Hypothalamus (tissue), 51 donors: ENCODE data around the gene HDDC3.
A peak's percentile ranks its signal among the peaks of the same experiment; 100 is the strongest.
"Not testable (repeated sequence)": the region's sequence is repeated elsewhere in the genome, so short reads cannot be mapped to it uniquely, and the experiment has no call there.

Source experiments
- DNase-seq, 51 donors: peaks; one replicate each; lab custom pipeline; 2025; lab: John Stamatoyannopoulos, UW

Gene HDDC3

DNA sequence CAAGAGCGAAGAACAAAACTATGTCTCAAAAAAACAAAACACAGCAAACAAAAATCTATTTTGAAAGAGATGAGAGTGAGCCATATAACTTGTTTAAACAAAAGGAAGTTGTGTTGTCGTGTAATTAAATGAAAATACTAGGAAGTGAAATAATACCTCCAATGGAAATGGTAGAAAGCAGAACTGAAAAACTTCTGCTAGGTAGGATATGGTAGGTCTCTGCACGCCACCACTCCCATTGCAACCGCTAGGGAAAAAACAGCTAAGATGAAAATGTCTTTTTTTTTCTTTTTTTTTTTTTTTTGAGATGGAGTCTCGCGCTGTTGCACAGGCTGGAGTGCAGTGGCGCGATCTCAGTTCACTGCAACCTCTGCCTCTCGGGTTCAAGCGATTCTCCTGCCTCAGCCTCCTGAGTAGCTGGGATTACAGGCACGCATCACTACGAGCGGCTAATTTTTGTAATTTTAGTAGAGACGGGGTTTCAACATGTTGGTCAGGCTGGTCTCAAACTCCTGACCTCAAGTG, 35.2 kb downstream of the HDDC3 start:
- DNase-seq: not testable (repeated sequence)

DNA sequence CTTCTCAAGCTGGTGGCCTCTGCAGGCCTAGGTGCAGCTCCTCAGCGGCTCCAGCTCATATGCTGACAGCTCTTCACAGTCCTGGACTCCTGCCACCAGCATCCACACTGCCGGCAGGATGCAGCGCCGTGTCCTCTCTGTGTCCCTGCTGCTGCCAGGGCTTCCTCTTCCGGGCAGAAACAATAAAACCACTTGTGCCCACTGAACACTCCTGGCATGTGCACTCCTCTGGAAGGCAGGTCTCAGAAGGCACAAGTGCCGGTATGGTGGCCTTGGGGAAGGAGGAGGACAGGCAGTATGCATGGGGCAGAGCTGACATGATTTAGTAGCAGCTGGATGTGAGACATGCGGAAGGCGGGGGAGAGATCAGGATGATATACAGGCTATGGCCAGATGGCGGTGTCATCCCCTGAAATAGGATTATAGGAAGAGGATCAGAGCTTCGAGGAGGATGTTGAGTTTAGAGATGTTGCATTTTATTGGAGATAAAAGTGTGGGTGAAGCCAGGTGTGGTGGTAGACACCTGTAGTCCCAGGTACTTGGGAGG, 36.7 kb downstream of the HDDC3 start:
- DNase-seq: peak in 39 of 51 donors; percentile 13 to 81 (median 57)

DNA sequence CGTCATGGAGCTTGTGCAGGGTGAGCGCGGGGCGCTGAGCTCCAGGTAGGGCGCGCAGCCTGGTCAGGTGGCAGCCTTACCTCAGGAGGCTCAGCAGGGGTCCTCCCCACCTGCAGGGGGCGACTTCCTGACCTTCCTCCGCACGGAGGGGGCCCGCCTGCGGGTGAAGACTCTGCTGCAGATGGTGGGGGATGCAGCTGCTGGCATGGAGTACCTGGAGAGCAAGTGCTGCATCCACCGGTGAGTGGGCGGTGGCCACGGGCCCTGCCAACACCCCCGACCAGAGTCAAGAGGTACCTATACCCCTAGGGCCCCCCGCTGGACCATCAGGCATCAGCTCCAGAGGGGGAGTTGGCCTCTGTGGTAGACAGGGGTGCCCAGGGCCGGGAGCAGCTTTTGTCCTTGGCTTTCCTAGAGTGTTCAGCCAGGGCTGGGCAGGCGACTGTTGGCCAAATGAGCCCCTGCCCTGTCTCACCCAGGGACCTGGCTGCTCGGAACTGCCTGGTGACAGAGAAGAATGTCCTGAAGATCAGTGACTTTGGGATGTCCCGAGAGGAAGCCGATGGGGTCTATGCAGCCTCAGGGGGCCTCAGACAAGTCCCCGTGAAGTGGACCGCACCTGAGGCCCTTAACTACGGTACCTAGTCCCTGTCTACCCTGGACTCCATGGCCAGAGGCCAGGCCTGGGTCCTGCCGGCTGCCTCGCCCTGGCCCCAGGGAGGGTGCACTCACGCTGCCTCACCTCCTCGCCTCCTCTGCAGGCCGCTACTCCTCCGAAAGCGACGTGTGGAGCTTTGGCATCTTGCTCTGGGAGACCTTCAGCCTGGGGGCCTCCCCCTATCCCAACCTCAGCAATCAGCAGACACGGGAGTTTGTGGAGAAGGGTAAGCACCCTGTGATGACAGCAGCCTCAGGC, 38.9 kb downstream of the HDDC3 start:
- no peak for DNase-seq

DNA sequence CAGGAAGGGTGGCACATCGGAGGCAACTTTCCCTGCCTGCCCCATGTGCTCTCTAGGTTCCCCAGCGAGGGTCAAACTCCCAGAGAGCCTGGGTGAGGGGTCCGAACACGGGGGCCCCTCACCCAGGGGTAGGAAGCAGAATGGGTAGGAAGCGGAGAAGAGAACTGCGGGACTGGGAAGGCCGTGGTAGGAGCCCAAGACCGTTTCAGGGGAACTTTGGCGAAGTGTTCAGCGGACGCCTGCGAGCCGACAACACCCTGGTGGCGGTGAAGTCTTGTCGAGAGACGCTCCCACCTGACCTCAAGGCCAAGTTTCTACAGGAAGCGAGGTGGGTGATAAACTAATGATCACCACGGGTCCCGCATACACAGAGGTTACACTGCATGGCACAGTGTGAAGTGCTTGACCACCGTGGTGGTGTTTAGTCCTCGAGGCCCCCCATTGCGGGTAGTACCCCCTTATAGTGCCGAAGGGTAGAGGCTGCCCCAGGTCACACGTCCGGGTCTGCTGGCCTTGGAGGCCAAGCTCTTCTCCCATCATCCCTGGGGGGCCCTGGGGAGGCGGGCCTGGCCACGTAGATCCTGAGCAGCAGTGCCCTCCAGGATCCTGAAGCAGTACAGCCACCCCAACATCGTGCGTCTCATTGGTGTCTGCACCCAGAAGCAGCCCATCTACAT, 39.7 kb downstream of the HDDC3 start:
- DNase-seq: no peak

DNA sequence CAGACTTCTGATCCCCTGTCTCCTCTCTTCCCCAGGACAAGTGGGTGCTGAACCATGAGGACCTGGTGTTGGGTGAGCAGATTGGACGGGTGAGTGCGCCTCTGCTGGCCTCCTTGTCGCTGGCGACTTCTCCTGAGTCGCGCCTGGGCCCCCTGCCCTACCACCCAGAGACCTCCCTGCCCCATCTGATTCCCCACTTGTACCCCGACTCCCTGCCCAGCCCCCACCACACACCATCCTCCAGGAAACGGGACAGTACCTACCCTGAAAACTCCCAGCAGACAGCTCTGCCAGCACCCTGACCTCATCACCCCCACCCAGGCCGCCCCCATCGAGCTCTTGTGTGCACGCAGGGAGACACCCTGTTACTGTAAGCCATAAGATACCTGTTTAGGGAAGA, 40.3 kb downstream of the HDDC3 start:
- no peak for DNase-seq

DNA sequence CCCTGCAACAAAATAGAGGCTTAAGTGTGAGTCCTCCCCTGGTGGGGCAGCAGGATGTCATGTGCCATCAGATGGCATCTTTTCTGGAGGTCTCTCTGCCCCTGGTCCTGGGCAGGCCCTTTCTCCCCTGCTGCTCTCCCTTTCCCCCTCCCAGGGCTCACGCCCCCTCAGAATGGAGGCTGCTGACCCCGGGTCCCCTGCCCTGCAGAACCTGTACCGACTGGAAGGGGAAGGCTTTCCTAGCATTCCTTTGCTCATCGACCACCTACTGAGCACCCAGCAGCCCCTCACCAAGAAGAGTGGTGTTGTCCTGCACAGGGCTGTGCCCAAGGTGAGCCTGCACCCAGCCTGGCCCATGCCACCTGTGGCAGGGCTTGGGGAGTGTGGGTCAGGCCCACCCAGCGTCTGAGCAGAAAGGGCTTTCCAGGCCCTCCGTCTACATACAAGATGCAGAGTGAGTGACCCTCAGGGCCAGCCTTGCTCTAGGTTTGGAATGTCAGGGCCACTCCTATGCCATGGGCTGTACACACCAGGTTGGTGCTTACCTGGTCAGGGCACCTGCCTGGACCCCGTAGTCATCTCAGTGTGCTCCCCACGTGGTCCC, 40.9 kb downstream of the HDDC3 start:
- DNase-seq: no peak

DNA sequence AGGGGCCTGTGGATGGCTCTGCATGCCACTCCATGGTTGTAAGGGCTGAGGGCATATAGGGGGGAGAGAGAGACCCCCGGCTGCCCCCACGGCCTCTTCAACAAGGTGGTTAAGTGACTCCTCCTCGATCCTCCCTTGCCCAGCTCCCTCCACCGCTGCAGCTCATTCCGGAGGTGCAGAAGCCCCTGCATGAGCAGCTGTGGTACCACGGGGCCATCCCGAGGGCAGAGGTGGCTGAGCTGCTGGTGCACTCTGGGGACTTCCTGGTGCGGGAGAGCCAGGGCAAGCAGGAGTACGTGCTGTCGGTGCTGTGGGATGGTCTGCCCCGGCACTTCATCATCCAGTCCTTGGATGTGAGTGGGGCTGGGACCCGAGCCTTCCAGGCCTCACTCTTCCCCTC, 41.5 kb downstream of the HDDC3 start:
- no peak for DNase-seq

DNA sequence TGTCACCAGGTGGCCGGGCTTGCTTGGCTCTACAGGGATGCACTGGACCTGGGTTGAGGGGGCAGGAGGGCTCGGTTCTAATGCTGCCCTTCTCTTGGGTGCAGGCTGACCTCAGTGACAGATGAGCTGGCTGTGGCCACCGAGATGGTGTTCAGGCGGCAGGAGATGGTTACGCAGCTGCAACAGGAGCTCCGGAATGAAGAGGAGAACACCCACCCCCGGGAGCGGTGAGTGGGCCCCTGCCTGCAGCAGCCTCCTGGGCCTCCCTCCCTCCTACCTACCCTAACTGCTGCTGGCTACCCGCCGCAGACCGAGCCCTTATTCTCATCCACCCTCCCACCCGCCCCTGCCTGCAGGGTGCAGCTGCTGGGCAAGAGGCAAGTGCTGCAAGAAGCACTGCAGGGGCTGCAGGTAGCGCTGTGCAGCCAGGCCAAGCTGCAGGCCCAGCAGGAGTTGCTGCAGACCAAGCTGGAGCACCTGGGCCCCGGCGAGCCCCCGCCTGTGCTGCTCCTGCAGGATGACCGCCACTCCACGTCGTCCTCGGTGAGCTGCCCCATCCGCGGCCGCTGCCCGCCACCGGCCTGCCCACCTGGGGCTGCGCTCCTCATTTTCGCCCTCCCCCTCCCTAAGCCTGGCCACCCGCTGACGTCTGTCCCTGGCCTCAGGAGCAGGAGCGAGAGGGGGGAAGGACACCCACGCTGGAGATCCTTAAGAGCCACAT, 42.5 kb downstream of the HDDC3 start:
- DNase-seq: no peak

DNA sequence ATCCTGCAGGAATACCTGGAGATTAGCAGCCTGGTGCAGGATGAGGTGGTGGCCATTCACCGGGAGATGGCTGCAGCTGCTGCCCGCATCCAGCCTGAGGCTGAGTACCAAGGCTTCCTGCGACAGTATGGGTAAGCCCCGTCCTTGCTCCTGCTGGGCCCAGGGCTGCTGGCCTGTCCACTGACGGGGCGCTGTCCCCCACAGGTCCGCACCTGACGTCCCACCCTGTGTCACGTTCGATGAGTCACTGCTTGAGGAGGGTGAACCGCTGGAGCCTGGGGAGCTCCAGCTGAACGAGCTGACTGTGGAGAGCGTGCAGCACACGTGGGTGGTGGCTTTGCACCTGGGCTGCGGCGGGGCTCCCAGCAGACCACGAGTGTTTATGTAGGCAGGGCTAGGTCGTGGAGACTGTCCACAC, 43.0 kb downstream of the HDDC3 start:
- DNase-seq: no peak

DNA sequence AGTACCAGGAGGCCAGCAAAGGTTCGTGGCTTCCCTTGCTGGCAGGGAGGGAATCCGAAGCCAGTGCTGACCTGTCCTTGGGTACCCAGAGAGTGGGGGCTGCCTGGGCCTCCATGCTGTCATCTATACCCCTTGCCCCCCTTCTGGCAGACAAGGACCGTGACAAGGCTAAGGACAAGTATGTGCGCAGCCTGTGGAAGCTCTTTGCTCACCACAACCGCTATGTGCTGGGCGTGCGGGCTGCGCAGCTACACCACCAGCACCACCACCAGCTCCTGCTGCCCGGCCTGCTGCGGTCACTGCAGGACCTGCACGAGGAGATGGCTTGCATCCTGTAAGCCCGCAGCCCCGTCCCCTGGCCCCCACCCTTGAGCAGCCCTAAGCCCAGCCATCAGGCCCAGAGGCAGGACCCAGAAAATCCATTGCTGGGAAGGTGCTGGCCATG, 45.3 kb downstream of the HDDC3 start:
- no peak for DNase-seq

DNA sequence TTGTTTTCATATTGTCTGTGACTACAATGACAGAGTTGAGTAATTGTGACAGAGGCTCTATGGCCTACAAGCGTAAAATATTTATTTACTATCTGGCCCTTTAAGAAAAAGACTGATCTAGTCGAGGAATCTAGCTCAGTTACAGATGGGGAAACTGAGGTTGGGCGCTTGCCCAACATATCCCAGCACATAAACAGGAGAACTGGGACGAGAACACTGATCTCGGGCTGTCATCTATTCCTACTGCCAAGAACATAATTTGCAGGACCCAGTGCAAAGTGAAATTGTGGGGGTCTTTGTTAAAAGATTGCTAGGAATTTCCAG, 46.1 kb downstream of the HDDC3 start:
- DNase-seq: no peak

DNA sequence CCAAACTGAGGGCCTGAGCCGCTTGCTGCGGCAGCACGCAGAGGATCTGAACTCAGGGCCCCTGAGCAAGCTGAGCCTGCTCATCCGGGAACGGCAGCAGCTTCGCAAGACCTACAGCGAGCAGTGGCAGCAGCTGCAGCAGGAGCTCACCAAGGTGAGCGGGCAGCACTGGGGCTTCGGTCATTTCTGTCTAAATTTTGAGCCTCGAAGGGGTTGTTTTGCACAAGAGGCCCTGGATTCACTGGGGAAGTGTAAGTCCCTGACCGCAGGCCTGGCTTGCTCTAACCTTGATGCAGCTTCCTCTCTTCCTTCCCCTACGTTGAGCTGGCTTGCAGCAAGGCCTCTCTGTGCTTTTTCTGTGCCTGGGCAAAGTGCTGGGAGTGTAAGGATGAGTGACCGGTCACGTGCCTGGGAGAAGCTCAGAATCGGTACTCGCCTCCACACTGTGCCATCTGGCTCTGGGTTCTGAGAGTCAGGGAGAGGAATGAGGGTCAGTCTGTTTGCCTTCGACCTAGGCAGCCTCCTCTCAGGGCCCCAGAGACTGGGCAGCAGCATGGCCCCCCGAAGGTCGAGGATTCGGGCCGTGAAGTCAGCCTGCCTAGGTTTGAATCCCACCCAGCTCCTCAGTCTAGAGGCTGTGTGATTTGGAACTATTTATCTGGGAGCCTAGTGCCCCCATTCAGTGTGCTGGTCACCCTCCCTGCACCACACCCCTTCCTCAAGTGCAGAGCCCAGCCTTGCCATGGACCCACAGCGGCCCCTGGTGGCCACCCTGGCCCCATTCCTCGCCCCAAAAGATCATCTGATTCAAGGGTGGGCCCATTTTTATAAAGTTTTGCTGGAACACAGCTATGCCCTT, 46.7 kb downstream of the HDDC3 start:
- DNase-seq: peak in 41 of 51 donors; percentile 12 to 77 (median 55)

DNA sequence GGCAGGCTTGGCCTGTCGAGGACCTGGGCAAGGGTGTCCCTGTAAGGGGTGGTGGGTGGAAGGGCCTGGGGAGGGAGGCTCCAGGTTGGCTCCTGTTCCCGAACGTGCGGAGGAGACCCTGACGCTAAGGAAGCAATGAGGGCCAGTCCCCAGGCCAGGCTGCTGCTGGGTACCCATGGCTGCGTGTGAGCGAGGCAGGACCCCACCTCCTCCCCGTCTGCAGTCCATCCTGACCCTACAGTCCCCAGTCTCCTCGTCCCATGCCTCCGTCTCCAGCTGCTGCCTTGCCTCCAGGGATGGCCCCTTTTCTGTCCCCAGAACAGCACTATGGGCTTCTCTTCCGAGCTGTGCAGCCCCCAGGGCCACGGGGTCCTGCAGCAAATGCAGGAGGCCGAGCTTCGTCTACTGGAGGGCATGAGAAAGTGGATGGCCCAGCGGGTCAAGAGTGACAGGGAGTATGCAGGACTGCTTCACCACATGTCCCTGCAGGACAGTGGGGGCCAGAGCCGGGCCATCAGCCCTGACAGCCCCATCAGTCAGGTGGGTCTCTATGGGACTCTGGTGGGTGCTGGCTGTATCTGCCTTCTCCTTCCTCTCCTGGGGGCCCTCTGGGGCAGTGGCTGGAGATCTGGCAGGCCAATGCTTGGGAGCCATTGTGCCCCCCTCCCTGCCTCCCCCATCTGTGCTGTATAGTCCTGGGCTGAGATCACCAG, 47.5 kb downstream of the HDDC3 start:
- DNase-seq: no peak

DNA sequence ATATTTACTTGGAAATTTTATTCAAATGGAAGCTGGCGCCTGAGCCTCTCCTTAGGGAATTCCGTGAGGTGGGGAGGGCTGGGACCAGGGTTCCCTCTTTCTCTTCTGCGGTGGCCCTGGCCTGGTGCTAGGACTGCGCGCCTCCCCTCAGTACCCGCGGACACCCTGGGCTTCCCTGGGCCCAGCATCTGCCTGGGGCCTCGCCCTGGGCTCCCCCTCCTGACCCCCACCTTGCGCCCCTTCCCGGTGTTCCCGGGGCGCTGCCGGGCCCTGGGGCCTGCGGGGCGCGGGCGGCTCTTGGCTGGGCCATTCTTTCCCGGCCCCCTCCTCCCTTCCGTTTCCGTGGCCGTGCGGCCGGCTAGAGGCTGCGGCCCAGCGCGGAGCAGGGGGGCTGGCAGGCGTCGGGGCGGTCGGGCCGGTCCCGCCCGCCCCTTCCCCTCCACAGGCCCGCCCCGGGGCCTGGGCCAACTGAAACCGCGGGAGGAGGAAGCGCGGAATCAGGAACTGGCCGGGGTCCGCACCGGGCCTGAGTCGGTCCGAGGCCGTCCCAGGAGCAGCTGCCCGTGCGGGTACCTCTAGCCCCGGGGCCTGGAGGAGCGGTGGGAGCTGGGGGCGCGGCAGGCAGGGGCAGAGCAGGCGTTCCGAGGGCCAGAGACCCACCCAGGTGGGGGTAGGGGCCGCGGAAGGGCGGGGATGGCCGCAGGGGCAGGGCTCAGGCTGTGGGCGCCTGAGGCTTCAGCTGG, 48.2 kb downstream of the HDDC3 start, which contains the start of gene FES:
Gene FES, plus strand, starts transcription at position 529 of the 743 bp plus-strand sequence. CDS start 542 bp downstream, outside the sequence.
- DNase-seq: peak in 13 of 51 donors; percentile 17 to 52 (median 41)

DNA sequence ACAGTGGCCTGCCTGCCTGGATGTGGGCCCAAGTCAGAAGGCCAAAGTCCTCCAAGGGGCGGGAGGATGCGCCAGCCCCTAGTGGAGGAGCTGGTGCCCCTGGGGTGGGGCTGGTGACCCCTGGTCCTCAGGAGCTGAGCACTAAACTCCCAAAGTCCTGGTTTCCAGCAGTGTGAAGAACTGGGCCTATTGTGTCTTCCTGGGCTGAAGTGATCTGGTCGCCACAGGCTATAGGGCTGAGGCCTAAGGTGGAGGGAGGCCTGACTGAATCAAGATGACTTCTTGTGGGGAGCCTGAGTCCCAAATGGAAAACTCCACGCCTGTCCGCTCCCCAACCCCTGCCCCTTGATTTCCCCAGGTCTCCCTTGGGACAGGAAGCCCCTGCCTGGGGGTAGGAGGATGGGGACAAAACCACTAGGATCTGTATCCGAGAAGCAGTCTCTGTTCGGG, 48.8 kb downstream of the HDDC3 start:
- no peak for DNase-seq

DNA sequence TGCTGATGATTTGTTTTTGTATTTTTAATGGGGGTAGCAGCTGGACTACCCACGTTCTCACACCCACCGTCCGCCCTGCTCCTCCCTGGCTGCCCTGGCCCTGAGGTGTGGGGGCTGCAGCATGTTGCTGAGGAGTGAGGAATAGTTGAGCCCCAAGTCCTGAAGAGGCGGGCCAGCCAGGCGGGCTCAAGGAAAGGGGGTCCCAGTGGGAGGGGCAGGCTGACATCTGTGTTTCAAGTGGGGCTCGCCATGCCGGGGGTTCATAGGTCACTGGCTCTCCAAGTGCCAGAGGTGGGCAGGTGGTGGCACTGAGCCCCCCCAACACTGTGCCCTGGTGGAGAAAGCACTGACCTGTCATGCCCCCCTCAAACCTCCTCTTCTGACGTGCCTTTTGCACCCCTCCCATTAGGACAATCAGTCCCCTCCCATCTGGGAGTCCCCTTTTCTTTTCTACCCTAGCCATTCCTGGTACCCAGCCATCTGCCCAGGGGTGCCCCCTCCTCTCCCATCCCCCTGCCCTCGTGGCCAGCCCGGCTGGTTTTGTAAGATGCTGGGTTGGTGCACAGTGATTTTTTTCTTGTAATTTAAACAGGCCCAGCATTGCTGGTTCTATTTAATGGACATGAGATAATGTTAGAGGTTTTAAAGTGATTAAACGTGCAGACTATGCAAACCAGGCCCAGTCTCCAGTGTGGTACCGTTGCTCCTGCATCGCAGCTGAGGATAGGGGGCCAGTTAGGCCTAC, 49.4 kb downstream of the HDDC3 start:
- DNase-seq: no peak
